ENCODE results near the gene TRIM9.

- TF ChIP-seq POLR2A (IDR thresholded peaks at IDR 0.05) = no peak
- no peak for TF ChIP-seq CTCF (IDR thresholded peaks at IDR 0.05 in 4 of 5, conservative IDR thresholded peaks at IDR 0.05 in 1 of 5)
Measured at GRCh38 chr14:50935126-50936015, 159.5 kb downstream of the TRIM9 start.

Measured in gastrocnemius medialis (tissue), 4 donors.